Osteocyte (in vitro differentiated cells): Measurements from ENCODE around the gene DUOXA2. TPM values are rescaled to one million over a fixed set of nuclear protein-coding genes. Genes with fewer than 3 reads are reported as not detected.
"Not testable (repeated sequence)": the region's sequence is repeated elsewhere in the genome, so short reads cannot be mapped to it uniquely, and the experiment has no call there.

Experiments
- DNase-seq: peaks from one replicate; pipeline ENCODE4 v3.0.0; 2021; ENCODE audit warnings: mixed read lengths; ENCODE audit not compliant: unreplicated experiment; ENCODE audit errors: extremely low spot score
- H3K27ac Mint-ChIP-seq: one replicate; pipeline ENCODE4 v1.8.0; 2021; ENCODE audit warnings: mild to moderate bottlenecking, mixed read lengths; ENCODE audit not compliant: unreplicated experiment
- H3K27me3 Mint-ChIP-seq: one replicate; pipeline ENCODE4 v1.8.0; 2021; ENCODE audit warnings: mixed read lengths; ENCODE audit not compliant: unreplicated experiment
- H3K36me3 Mint-ChIP-seq: one replicate; pipeline ENCODE4 v1.8.0; 2021; ENCODE audit warnings: mixed read lengths; ENCODE audit not compliant: unreplicated experiment
- H3K4me1 Mint-ChIP-seq: one replicate; pipeline ENCODE4 v1.8.0; 2021; ENCODE audit warnings: mixed read lengths; ENCODE audit not compliant: unreplicated experiment
- H3K4me3 Mint-ChIP-seq: one replicate; pipeline ENCODE4 v1.8.0; 2021; ENCODE audit warnings: mild to moderate bottlenecking, moderate library complexity, mixed read lengths; ENCODE audit not compliant: unreplicated experiment
- H3K9me3 Mint-ChIP-seq: one replicate; pipeline ENCODE4 v1.8.0; 2021; ENCODE audit warnings: mixed read lengths; ENCODE audit not compliant: unreplicated experiment
- long read RNA-seq: library from polyadenylated mRNA; unstranded; transcript quantifications from one replicate; pipeline ENCODE4 v2.0.0, GENCODE V29; 2021
- total RNA-seq: library from RNA; stranded (reverse); gene quantifications from 2 replicates; pipeline ENCODE4 v1.2.1, GENCODE V29; 2021
- TF ChIP-seq, protein P1 (sequence below): fragments of 200-600 bp; sonication (generic); IDR thresholded peaks from 2 replicates; pipeline ENCODE4 v1.5.0; 2021; ENCODE audit warnings: antibody characterized with exemption, mild to moderate bottlenecking, moderate library complexity

Gene DUOXA2
- total RNA-seq, result not detected in 2 replicates
- long read RNA-seq, result 0 reads

DNA sequence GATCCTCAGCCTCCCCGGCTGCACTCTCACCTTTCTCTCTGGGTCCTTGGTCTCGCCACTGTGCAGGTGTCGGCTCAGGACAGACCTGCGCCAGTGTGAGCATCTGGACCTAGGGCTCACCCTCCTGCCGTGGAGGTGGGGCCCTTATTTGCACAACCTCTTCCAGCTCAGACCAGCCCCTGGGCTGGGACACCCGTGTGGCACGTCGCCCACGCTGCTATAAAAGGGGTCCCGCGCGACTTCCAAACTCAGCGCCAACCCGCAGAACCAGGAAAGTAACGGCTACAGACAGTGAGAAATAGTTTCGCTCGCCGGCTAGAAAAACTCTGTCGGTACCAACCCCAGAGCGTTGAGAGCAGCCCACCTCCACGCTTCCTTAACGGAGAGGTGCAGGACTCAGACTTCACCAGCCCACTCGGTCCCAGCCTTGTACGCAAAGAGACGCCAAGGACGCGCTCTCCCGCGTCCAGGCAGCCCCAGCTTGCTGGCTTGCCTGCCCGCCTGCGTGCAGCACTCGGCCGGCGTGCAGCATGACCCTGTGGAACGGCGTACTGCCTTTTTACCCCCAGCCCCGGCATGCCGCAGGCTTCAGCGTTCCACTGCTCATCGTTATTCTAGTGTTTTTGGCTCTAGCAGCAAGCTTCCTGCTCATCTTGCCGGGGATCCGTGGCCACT is at the start of gene DUOXA2, which contains the start of gene DUOX2:
DUOXA2 (plus strand) TSS at position 251 of the 675 bp plus-strand sequence; CDS start at position 531, 280 bp downstream.
DUOX2 (minus strand) TSS at position 97 of the 675 bp plus-strand sequence. CDS start 761 bp downstream, outside the sequence.
- DNase-seq, result no peak
- no peaks in the 10 kb centered on the region for H3K36me3 Mint-ChIP-seq
- peaks cover 11% of the 10 kb centered on the region for H3K4me1 Mint-ChIP-seq
- H3K27me3 Mint-ChIP-seq, result peaks cover 56% of the 10 kb centered on the region
- H3K4me3 Mint-ChIP-seq, result no peak within 1 kb of the TSS
- no peaks in the 10 kb centered on the region for H3K9me3 Mint-ChIP-seq
- no peak within 1 kb of the TSS for H3K27ac Mint-ChIP-seq
- TF ChIP-seq, protein P1, sequence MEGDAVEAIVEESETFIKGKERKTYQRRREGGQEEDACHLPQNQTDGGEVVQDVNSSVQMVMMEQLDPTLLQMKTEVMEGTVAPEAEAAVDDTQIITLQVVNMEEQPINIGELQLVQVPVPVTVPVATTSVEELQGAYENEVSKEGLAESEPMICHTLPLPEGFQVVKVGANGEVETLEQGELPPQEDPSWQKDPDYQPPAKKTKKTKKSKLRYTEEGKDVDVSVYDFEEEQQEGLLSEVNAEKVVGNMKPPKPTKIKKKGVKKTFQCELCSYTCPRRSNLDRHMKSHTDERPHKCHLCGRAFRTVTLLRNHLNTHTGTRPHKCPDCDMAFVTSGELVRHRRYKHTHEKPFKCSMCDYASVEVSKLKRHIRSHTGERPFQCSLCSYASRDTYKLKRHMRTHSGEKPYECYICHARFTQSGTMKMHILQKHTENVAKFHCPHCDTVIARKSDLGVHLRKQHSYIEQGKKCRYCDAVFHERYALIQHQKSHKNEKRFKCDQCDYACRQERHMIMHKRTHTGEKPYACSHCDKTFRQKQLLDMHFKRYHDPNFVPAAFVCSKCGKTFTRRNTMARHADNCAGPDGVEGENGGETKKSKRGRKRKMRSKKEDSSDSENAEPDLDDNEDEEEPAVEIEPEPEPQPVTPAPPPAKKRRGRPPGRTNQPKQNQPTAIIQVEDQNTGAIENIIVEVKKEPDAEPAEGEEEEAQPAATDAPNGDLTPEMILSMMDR, result no peak

DNA sequence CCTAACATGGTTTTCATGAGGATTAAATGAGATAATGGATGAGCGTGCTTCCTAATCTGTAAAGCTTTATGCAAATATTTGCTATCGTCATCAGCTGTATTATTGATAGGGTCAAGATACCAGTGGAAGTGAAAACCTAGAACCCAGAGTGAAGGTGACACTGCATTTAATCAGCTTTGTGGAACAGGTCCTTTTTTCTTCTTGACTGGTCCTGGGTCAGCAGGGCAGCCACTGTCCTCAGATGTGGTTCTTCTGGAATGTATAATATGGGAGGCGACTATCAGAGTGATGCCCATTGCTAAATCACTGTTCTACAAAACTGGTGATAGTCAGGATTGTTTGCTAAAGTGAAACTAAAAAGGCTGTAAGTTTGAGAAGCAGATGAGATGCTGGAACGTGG is 49.7 kb upstream of the DUOXA2 start:
- Mint-ChIP-seq H3K9me3 (no peaks in the 10 kb centered on the region), H3K4me1 (peaks cover 10% of the 10 kb centered on the region), H3K27me3 (no peaks in the 10 kb centered on the region), H3K27ac (no peak overlapping the region), H3K4me3 (no peak overlapping the region), H3K36me3 (no peaks in the 10 kb centered on the region)
- TF ChIP-seq, protein P1, result no peak
- DNase-seq, result no peak

DNA sequence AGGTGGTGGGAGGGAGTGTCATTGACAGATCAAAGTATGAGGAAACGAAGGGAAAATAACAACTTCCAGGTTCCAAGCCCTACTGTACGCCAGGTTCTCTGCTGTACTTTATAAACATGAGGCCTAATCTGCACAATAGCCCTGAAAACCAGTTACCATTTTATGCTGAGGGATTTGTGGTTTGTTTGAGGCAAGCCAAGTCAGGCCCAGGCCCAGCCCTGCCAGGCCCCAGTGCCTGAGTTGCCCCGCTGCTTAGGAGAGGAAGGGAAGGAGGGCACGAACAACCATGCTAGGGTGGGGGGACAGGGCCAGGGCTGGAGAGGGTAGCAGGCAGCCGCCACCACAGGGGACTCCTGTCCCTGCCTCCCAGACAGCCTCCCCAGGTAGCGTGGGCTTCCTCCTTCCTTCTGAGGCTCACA is 44.2 kb upstream of the DUOXA2 start:
- DNase-seq, H3K36me3 Mint-ChIP-seq, H3K4me3 Mint-ChIP-seq, H3K27me3 Mint-ChIP-seq, H3K4me1 Mint-ChIP-seq, H3K27ac Mint-ChIP-seq, H3K9me3 Mint-ChIP-seq: not testable (repeated sequence)

DNA sequence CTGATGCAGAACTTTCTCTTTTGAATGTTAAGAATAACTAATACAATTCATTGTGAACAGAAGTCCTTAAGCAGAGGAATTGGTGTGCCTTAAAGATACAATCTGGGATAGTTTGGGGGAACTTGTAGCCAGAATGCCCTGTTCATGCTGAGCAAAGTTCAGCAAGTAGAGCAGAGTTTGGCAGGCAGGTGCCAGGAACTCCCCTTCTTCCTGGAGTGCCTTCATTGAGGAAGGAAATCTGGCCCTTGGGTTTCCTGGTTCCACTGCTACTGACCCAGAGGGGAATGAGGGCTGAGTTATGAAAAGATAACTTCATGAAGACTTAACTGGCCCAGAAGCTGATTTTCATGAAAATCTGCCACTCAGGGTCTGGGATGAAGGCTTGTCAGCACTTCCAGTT is 40.5 kb upstream of the DUOXA2 start:
- H3K9me3 Mint-ChIP-seq, H3K4me1 Mint-ChIP-seq, H3K4me3 Mint-ChIP-seq, DNase-seq, H3K27me3 Mint-ChIP-seq, H3K36me3 Mint-ChIP-seq, H3K27ac Mint-ChIP-seq: not testable (repeated sequence)

DNA sequence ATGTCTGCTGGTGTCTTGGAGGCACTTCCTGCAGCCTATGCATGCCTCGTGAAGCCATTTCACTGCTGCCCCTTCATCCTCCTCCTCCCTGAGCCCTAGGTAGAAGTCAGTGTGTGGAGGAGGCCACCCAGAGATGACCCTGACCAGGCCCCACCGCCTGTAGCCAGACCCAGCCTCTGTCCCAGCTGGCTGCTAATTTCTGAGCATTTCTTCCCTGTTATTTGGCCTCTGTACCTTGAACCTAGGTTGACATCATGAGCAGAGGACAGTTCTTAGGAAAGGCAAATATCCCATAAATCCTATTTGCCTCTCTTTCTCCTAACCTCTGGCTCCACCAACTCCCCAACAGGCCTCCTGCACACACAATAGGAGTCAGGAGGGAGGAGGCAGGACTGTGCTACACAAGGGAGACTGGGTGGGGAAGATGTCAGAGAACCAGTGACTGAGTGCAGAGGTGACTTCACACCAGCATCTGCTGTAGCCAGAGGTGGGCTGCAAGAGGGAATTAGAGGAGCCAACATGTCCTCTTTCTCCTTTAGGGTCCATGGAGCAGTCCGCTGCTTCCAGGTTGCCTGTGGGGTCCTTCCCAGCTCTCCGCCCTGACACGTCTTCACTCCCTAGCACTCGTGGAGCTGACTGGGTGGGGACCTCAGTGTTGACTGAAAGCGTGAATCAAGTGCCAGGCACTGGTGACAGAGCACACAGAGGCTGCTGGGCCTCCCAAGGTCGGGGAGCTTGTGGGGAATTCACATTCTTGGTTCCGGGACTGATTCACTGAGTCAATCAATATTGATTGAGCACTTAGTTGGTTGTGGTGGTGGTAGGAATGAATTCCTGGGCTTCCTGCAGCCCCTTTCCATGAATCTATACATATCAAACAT is 38.4 kb upstream of the DUOXA2 start:
- H3K4me3 Mint-ChIP-seq, DNase-seq, H3K27ac Mint-ChIP-seq, H3K4me1 Mint-ChIP-seq, H3K36me3 Mint-ChIP-seq, H3K9me3 Mint-ChIP-seq, H3K27me3 Mint-ChIP-seq: not testable (repeated sequence)

DNA sequence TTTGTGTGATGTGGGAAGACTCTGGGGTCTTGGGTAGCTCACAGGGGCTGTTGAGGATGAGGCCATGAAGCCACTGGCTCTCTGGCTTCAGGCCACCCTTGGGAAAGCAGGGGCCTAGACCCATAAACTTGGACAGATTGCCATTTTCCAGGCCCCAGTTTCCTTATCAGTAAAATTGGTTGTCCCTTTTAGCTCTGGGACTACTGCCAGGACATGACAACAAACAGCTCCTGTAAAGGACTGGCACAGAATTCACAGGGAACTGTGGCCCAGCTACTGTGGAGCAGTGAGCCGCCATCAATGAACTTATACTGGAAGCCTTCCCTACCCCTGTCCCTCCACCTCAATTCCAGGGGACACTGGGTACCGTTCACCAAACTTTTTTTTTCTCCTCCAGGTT is 36.7 kb upstream of the DUOXA2 start:
- H3K4me1 Mint-ChIP-seq, result not testable (repeated sequence)

DNA sequence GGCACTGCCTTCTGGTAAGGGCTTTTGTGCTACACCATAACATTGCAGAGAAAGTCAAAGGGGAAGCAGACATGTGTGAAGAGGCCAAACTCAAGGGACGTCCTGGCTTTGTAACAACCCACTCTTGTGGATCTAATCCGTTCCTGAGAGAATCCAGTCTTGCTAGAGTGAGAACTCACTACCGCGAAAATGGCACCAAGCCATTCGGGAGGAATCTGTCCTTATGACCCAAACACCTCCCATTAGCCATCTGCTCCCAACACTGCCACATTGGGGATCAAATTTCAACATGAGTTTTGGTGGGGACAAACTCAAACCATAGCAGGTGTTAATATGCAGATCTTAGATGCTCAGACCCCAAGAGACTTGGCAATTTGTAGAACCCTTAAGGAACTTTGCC is 34.9 kb upstream of the DUOXA2 start:
- not testable (repeated sequence) for H3K4me1 Mint-ChIP-seq, H3K9me3 Mint-ChIP-seq, H3K27ac Mint-ChIP-seq, H3K4me3 Mint-ChIP-seq, H3K36me3 Mint-ChIP-seq
- peaks cover 11% of the 10 kb centered on the region for H3K27me3 Mint-ChIP-seq
- peak; percentile 48 for DNase-seq

More for the DNA sequence above, 36.7 kb upstream of the DUOXA2 start:
- H3K36me3 Mint-ChIP-seq, H3K27ac Mint-ChIP-seq, H3K4me3 Mint-ChIP-seq, H3K27me3 Mint-ChIP-seq, H3K9me3 Mint-ChIP-seq: not testable (repeated sequence)
- DNase-seq, result peak; percentile 10

DNA sequence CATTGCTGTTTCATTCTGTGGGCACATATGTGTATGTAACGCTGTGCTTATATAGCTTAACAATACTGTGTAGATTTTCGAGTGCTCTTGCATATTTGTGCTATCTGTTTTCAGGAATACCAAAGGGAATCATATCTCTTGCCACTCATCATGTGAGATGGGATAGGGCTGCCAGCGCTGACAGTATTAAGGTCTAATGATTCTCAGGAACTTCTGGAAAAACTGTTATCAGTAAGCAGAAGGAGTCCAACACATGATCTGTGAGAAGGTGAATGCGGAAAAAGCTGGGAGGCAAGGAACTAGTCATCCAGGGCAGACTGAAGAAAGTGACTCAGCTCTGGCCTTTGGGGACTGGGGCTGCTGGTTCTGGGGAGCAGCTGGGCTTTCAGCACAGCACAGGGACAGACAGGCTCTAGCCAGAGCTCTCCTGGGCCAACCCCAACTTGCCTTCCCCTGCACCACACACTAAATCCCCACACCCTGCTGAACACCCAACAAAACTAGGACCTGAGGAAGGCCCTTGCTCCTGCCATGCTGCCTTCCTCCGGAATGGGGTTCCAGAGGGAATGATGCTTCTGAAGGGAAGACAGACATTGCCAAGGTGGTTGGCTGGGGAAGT is 34.4 kb upstream of the DUOXA2 start:
- peaks cover 16% of the 10 kb centered on the region for H3K27me3 Mint-ChIP-seq
- H3K27ac Mint-ChIP-seq, H3K4me1 Mint-ChIP-seq, H3K4me3 Mint-ChIP-seq, H3K9me3 Mint-ChIP-seq, H3K36me3 Mint-ChIP-seq: not testable (repeated sequence)
- DNase-seq, result peak; percentile 51

DNA sequence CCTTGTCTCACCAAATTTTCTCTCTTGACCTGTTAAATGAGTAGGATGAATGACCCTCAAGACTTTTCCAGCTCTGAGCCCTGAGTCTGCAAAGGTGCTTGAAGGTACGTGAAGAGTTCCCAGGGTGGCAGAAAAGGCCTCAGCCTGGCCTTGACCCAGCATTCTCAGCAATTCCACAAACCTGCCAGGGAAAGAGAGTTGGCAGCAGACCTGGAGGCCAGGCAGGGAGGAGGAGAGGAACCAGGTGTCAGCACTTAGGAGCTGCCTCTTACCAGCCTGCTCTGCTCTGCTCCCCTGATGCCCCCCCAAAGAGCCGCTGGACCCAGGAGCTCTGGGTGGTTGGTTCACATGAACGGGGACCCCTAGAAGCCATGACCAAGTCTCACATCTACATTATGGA is 33.5 kb upstream of the DUOXA2 start:
- H3K4me1 Mint-ChIP-seq, H3K4me3 Mint-ChIP-seq, DNase-seq, H3K27ac Mint-ChIP-seq, H3K36me3 Mint-ChIP-seq, H3K9me3 Mint-ChIP-seq: not testable (repeated sequence)
- H3K27me3 Mint-ChIP-seq, result peaks cover 23% of the 10 kb centered on the region

DNA sequence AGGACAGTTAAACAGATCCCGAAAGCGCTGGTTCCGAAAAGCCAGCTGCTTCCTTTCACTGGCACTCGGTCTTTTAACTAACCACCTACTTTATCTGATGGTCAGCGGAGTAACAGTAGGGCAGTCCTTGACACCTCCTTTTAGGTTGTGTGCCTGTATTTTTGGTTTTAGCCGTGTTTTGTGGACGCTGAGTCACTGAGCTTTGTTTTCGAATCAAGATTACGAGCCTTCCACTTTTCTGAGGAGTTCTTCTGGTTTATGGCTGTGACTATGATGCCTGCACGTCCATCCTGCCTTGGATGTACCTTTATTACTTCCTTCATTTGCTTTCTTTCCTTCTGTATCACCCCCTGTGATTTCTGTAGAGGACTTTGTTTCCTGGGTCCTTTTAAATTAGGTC is 31.7 kb upstream of the DUOXA2 start:
- not testable (repeated sequence) for H3K27ac Mint-ChIP-seq, H3K4me3 Mint-ChIP-seq, DNase-seq, H3K36me3 Mint-ChIP-seq, H3K4me1 Mint-ChIP-seq, H3K9me3 Mint-ChIP-seq
- peaks cover 30% of the 10 kb centered on the region for H3K27me3 Mint-ChIP-seq
